Measurements from ENCODE around the gene AQP10.

- TF ChIP-seq POLR2A (IDR thresholded peaks at IDR 0.05): no peak
- TF ChIP-seq CTCF (IDR thresholded peaks at IDR 0.05 in 8 of 11, conservative IDR thresholded peaks at IDR 0.05 in 3 of 11): no peak
Observed at GRCh38 chr1:154295408-154296235, 25.3 kb upstream of the AQP10 start.

Data from spleen (tissue), 7 donors.